Measurements from ENCODE around the gene ZPBP2.
A peak's percentile ranks its signal among the peaks of the same experiment; 100 is the strongest.
"Not testable (repeated sequence)": the region's sequence is repeated elsewhere in the genome, so short reads cannot be mapped to it uniquely, and the experiment has no call there.

ZPBP2 gene

GRCh38 chr17:39899215-39899614 is 31.2 kb downstream of the ZPBP2 start:
- TF ChIP-seq CTCF (IDR thresholded peaks at IDR 0.05; ENCODE audit: extremely low read depth, missing control alignments): no peak
- DNase-seq (ENCODE audit: low spot score): no peak

GRCh38 chr17:39902027-39902426 is 34.0 kb downstream of the ZPBP2 start:
- DNase-seq (ENCODE audit: low spot score): not testable (repeated sequence)

- no peak for DNase-seq (ENCODE audit: low spot score)
- no peak for TF ChIP-seq CTCF (IDR thresholded peaks at IDR 0.05; ENCODE audit: extremely low read depth, missing control alignments)
These were observed 35.3 kb downstream of the ZPBP2 start for GRCh38 chr17:39903158-39903884.

- no peak for DNase-seq (ENCODE audit: low spot score)
- TF ChIP-seq CTCF (IDR thresholded peaks at IDR 0.05; ENCODE audit: extremely low read depth, missing control alignments): no peak
These were observed 36.9 kb downstream of the ZPBP2 start for GRCh38 chr17:39904990-39905288.

GRCh38 chr17:39908789-39909352 is 40.9 kb downstream of the ZPBP2 start:
- no peak for TF ChIP-seq CTCF (IDR thresholded peaks at IDR 0.05; ENCODE audit: extremely low read depth, missing control alignments)
- no peak for DNase-seq (ENCODE audit: low spot score)

GRCh38 chr17:39913989-39914388 is 46.0 kb downstream of the ZPBP2 start:
- TF ChIP-seq CTCF (IDR thresholded peaks at IDR 0.05; ENCODE audit: extremely low read depth, missing control alignments): no peak
- no peak for DNase-seq (ENCODE audit: low spot score)

- TF ChIP-seq CTCF (IDR thresholded peaks at IDR 0.05; ENCODE audit: extremely low read depth, missing control alignments): no peak
- DNase-seq (ENCODE audit: low spot score): peak; percentile 37
These were observed 47.6 kb downstream of the ZPBP2 start for GRCh38 chr17:39915559-39915958.

- DNase-seq (ENCODE audit: low spot score): no peak
- no peak for TF ChIP-seq CTCF (IDR thresholded peaks at IDR 0.05; ENCODE audit: extremely low read depth, missing control alignments)
These were observed 48.9 kb downstream of the ZPBP2 start for GRCh38 chr17:39916918-39917317.

Measured in GM20000 (cell line).